ENCODE measurements around the gene P4HTM. TPM values are rescaled to one million over a fixed set of nuclear protein-coding genes. Genes with fewer than 3 reads are reported as not detected.

The P4HTM gene
- polyA plus RNA-seq (2013, experiment 1 of 2), result 29.0 TPM
- 25.5 TPM for polyA plus RNA-seq (2013, experiment 2 of 2)

GRCh38 chr3:48989796-48990635, at the start of gene P4HTM:
Gene P4HTM, plus strand, starts transcription at chr3:48990241. Its CDS starts 16 bp downstream, at chr3:48990257.
- H3K27me3 ChIP-seq (ENCODE audit: control insufficient read depth in 3 of 3, insufficient read depth in 3 of 3, low read depth in 1 of 3, low read length in 3 of 3), result no peaks in the 10 kb centered on the region
- peak within 1 kb of the TSS; percentile 64 to 99 for H3K4me3 ChIP-seq (ENCODE audit: low read length in 2 of 2)
- peak within 1 kb of the TSS; percentile 93 for H3K27ac ChIP-seq (replicated peaks; ENCODE audit: low read length)
- DNase-seq (ENCODE audit: low spot score), result peak; percentile 80
- no CpG with 5 or more reads among the region's 91 CpGs for WGBS, 2 donors (ENCODE audit: extremely low coverage in 2 of 2, insufficient read length in 2 of 2, insufficient replicate concordance in 1 of 2)
- peak within 1 kb of the TSS; percentile 99 for H3K14ac ChIP-seq (ENCODE audit: low read length)
- H2AFZ ChIP-seq (ENCODE audit: low read length), result peak within 1 kb of the TSS; percentile 93
- H3K4me2 ChIP-seq (ENCODE audit: insufficient read depth, low read length, poor library complexity, severe bottlenecking), result peak within 1 kb of the TSS; percentile 93
- H2BK120ac ChIP-seq (ENCODE audit: low read depth, low read length), result peak within 1 kb of the TSS; percentile 65
- peaks cover 10% of the 10 kb centered on the region for H3K79me1 ChIP-seq (ENCODE audit: low read depth, low read length)
- H2BK12ac ChIP-seq (ENCODE audit: low read length), result peak within 1 kb of the TSS; percentile 30
- H2BK5ac ChIP-seq (ENCODE audit: low read length), result peak within 1 kb of the TSS; percentile 91
- peak within 1 kb of the TSS; percentile 97 for H3K4ac ChIP-seq (ENCODE audit: low read length)
- H3K18ac ChIP-seq (ENCODE audit: low read length), result peak within 1 kb of the TSS; percentile 97
- H4K8ac ChIP-seq (ENCODE audit: low read depth, low read length), result no peak within 1 kb of the TSS
- H2BK15ac ChIP-seq (ENCODE audit: low read length), result peak within 1 kb of the TSS; percentile 87
- H3K9me3 ChIP-seq (replicated peaks in 1 of 2; ENCODE audit: control insufficient read depth in 2 of 2, insufficient read depth in 1 of 2, low read depth in 1 of 2, low read length in 2 of 2), result no peaks in the 10 kb centered on the region
- H3K23ac ChIP-seq (ENCODE audit: low read depth, low read length, poor library complexity), result peak within 1 kb of the TSS; percentile 97
- H3K9ac ChIP-seq (ENCODE audit: low read depth, low read length, poor library complexity), result peak within 1 kb of the TSS; percentile 99
- peak within 1 kb of the TSS; percentile 9 for H4K91ac ChIP-seq (ENCODE audit: low read depth, low read length, poor library complexity)
- H3K36me3 ChIP-seq (replicated peaks in 1 of 2; ENCODE audit: control insufficient read depth in 2 of 2, insufficient read depth in 2 of 2, low read length in 2 of 2), result peaks cover 8 to 27% of the 10 kb centered on the region in 2 donors
- H3K4me1 ChIP-seq (ENCODE audit: control insufficient read depth in 2 of 2, insufficient read depth in 1 of 2, low read depth in 1 of 2, low read length in 2 of 2), result peaks cover 13 to 19% of the 10 kb centered on the region in 2 donors
- peak within 1 kb of the TSS; percentile 90 for H2AK5ac ChIP-seq (ENCODE audit: low read depth, low read length)

DNA sequence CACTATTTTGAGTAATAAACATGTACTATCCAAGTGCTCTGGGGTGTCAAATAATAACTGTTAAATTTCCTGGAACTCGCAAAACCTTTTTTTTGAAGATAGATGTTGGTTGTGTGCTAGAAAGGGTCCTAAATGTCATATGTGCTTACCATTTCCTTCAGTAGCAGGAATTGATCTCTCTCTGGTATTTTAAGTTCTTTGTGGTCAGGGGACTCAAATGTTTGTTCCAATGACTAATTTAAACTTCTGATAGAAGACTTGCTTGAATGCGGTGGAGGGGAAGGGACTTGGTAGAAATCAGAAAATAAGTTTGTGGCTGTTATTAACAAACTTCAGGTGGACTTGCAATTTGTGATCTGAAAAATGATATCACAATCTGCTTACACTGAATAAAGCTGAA, 44.6 kb upstream of the P4HTM start:
- no CpG with 5 or more reads among the region's 2 CpGs for WGBS, 2 donors (ENCODE audit: extremely low coverage in 2 of 2, insufficient read length in 2 of 2, insufficient replicate concordance in 1 of 2)
- H2AFZ ChIP-seq (ENCODE audit: low read length), result no peak overlapping the region
- H2BK12ac ChIP-seq (ENCODE audit: low read length), result no peak overlapping the region
- H3K27me3 ChIP-seq (ENCODE audit: control insufficient read depth in 3 of 3, insufficient read depth in 3 of 3, low read depth in 1 of 3, low read length in 3 of 3), result no peaks in the 10 kb centered on the region
- no peak overlapping the region for H3K14ac ChIP-seq (ENCODE audit: low read length)
- peaks cover 3 to 42% of the 10 kb centered on the region in 2 donors for H3K36me3 ChIP-seq (replicated peaks in 1 of 2; ENCODE audit: control insufficient read depth in 2 of 2, insufficient read depth in 2 of 2, low read length in 2 of 2)
- no peak overlapping the region for H4K8ac ChIP-seq (ENCODE audit: low read depth, low read length)
- no peak overlapping the region for H2BK5ac ChIP-seq (ENCODE audit: low read length)
- no peak overlapping the region for H3K4ac ChIP-seq (ENCODE audit: low read length)
- H3K27ac ChIP-seq (replicated peaks; ENCODE audit: low read length), result no peak overlapping the region
- H3K79me1 ChIP-seq (ENCODE audit: low read depth, low read length), result peaks cover 2% of the 10 kb centered on the region
- H3K4me1 ChIP-seq (ENCODE audit: control insufficient read depth in 2 of 2, insufficient read depth in 1 of 2, low read depth in 1 of 2, low read length in 2 of 2), result no peaks in the 10 kb centered on the region
- H4K91ac ChIP-seq (ENCODE audit: low read depth, low read length, poor library complexity), result no peak overlapping the region
- H2AK5ac ChIP-seq (ENCODE audit: low read depth, low read length), result no peak overlapping the region
- H2BK120ac ChIP-seq (ENCODE audit: low read depth, low read length), result no peak overlapping the region
- no peak overlapping the region for H3K4me2 ChIP-seq (ENCODE audit: insufficient read depth, low read length, poor library complexity, severe bottlenecking)
- H3K9me3 ChIP-seq (replicated peaks in 1 of 2; ENCODE audit: control insufficient read depth in 2 of 2, insufficient read depth in 1 of 2, low read depth in 1 of 2, low read length in 2 of 2), result no peaks in the 10 kb centered on the region
- no peak for DNase-seq (ENCODE audit: low spot score)
- H3K4me3 ChIP-seq (ENCODE audit: low read length in 2 of 2), result no peak overlapping the region
- no peak overlapping the region for H3K9ac ChIP-seq (ENCODE audit: low read depth, low read length, poor library complexity)
- H2BK15ac ChIP-seq (ENCODE audit: low read length), result no peak overlapping the region
- H3K23ac ChIP-seq (ENCODE audit: low read depth, low read length, poor library complexity), result no peak overlapping the region
- no peak overlapping the region for H3K18ac ChIP-seq (ENCODE audit: low read length)

- Histone ChIP-seq H3K27ac (replicated peaks; ENCODE audit: low read length) (no peak overlapping the region), H3K23ac (ENCODE audit: low read depth, low read length, poor library complexity) (no peak overlapping the region), H4K91ac (ENCODE audit: low read depth, low read length, poor library complexity) (no peak overlapping the region), H2BK15ac (ENCODE audit: low read length) (no peak overlapping the region), H2AFZ (ENCODE audit: low read length) (no peak overlapping the region), H3K14ac (ENCODE audit: low read length) (no peak overlapping the region), H3K4me1 (ENCODE audit: control insufficient read depth in 2 of 2, insufficient read depth in 1 of 2, low read depth in 1 of 2, low read length in 2 of 2) (no peaks in the 10 kb centered on the region), H2AK5ac (ENCODE audit: low read depth, low read length) (no peak overlapping the region), H3K18ac (ENCODE audit: low read length) (no peak overlapping the region), H3K9me3 (replicated peaks in 1 of 2; ENCODE audit: control insufficient read depth in 2 of 2, insufficient read depth in 1 of 2, low read depth in 1 of 2, low read length in 2 of 2) (no peaks in the 10 kb centered on the region), H2BK12ac (ENCODE audit: low read length) (no peak overlapping the region), H2BK5ac (ENCODE audit: low read length) (no peak overlapping the region), H3K4me3 (ENCODE audit: low read length in 2 of 2) (no peak overlapping the region), H3K36me3 (replicated peaks in 1 of 2; ENCODE audit: control insufficient read depth in 2 of 2, insufficient read depth in 2 of 2, low read length in 2 of 2) (peaks cover 3 to 44% of the 10 kb centered on the region in 2 donors), H2BK120ac (ENCODE audit: low read depth, low read length) (no peak overlapping the region), H3K79me1 (ENCODE audit: low read depth, low read length) (peaks cover 2% of the 10 kb centered on the region), H3K27me3 (ENCODE audit: control insufficient read depth in 3 of 3, insufficient read depth in 3 of 3, low read depth in 1 of 3, low read length in 3 of 3) (no peaks in the 10 kb centered on the region), H3K4me2 (ENCODE audit: insufficient read depth, low read length, poor library complexity, severe bottlenecking) (no peak overlapping the region), H4K8ac (ENCODE audit: low read depth, low read length) (no peak overlapping the region), H3K4ac (ENCODE audit: low read length) (no peak overlapping the region), H3K9ac (ENCODE audit: low read depth, low read length, poor library complexity) (no peak overlapping the region)
- no CpG with 5 or more reads among the region's 4 CpGs for WGBS, 2 donors (ENCODE audit: extremely low coverage in 2 of 2, insufficient read length in 2 of 2, insufficient replicate concordance in 1 of 2)
- no peak for DNase-seq (ENCODE audit: low spot score)
Measured at GRCh38 chr3:48945891-48946549, 44.0 kb upstream of the P4HTM start.

GRCh38 chr3:48949376-48949717, 40.7 kb upstream of the P4HTM start:
- H4K91ac ChIP-seq (ENCODE audit: low read depth, low read length, poor library complexity), result no peak overlapping the region
- H3K4ac ChIP-seq (ENCODE audit: low read length), result no peak overlapping the region
- no peak overlapping the region for H3K9ac ChIP-seq (ENCODE audit: low read depth, low read length, poor library complexity)
- no peak overlapping the region for H2AK5ac ChIP-seq (ENCODE audit: low read depth, low read length)
- peaks cover 1 to 54% of the 10 kb centered on the region in 2 donors for H3K36me3 ChIP-seq (replicated peaks in 1 of 2; ENCODE audit: control insufficient read depth in 2 of 2, insufficient read depth in 2 of 2, low read length in 2 of 2)
- H2BK15ac ChIP-seq (ENCODE audit: low read length), result no peak overlapping the region
- H3K14ac ChIP-seq (ENCODE audit: low read length), result no peak overlapping the region
- H2BK120ac ChIP-seq (ENCODE audit: low read depth, low read length), result no peak overlapping the region
- peaks cover 2% of the 10 kb centered on the region for H3K79me1 ChIP-seq (ENCODE audit: low read depth, low read length)
- H4K8ac ChIP-seq (ENCODE audit: low read depth, low read length), result no peak overlapping the region
- no peaks in the 10 kb centered on the region for H3K9me3 ChIP-seq (replicated peaks in 1 of 2; ENCODE audit: control insufficient read depth in 2 of 2, insufficient read depth in 1 of 2, low read depth in 1 of 2, low read length in 2 of 2)
- H3K4me1 ChIP-seq (ENCODE audit: control insufficient read depth in 2 of 2, insufficient read depth in 1 of 2, low read depth in 1 of 2, low read length in 2 of 2), result no peaks in the 10 kb centered on the region
- no peak overlapping the region for H2BK5ac ChIP-seq (ENCODE audit: low read length)
- H3K18ac ChIP-seq (ENCODE audit: low read length), result no peak overlapping the region
- no peak overlapping the region for H2AFZ ChIP-seq (ENCODE audit: low read length)
- no peak for DNase-seq (ENCODE audit: low spot score)
- no CpG with 5 or more reads among the region's 2 CpGs for WGBS, 2 donors (ENCODE audit: extremely low coverage in 2 of 2, insufficient read length in 2 of 2, insufficient replicate concordance in 1 of 2)
- H3K27ac ChIP-seq (replicated peaks; ENCODE audit: low read length), result no peak overlapping the region
- no peaks in the 10 kb centered on the region for H3K27me3 ChIP-seq (ENCODE audit: control insufficient read depth in 3 of 3, insufficient read depth in 3 of 3, low read depth in 1 of 3, low read length in 3 of 3)
- H2BK12ac ChIP-seq (ENCODE audit: low read length), result no peak overlapping the region
- no peak overlapping the region for H3K4me2 ChIP-seq (ENCODE audit: insufficient read depth, low read length, poor library complexity, severe bottlenecking)
- H3K4me3 ChIP-seq (ENCODE audit: low read length in 2 of 2), result no peak overlapping the region
- no peak overlapping the region for H3K23ac ChIP-seq (ENCODE audit: low read depth, low read length, poor library complexity)
